HL-60/S4 treated with retinoic acid at 250 ng/mL for 4 days and 3 days (cell line): ENCODE data around the gene ADM5.
"Not testable (repeated sequence)": the region's sequence is repeated elsewhere in the genome, so short reads cannot be mapped to it uniquely, and the experiment has no call there.

Experiments used
- in situ Hi-C: fragments of 300-500 bp; cut with MboI; formaldehyde crosslinking; loops from 2 replicates; pipeline ENCODE4 v1.7.0; 2022; ENCODE audit warnings: low sequenced_read_pairs

ADM5 gene

DNA sequence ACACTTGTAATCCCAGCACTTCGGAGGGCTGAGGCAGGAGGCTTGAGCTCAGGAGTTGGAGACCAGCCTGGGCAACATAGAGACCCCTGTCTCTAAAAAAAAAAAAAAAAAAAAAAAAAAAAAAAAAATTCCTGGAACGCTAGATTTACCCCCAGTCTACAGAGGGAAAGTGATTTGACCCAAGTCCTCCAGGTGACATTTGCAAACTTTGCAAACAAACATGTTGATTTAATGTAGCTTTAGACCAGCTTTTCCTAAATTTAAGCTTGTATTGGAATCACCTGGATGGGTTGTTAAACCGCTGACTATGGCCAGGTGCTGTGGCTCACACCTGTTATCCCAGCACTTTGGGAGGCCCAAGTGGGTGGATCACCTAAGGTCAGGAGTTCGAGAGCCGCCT, 10.0 kb downstream of the ADM5 start:
- in situ Hi-C loops = no loop called here

DNA sequence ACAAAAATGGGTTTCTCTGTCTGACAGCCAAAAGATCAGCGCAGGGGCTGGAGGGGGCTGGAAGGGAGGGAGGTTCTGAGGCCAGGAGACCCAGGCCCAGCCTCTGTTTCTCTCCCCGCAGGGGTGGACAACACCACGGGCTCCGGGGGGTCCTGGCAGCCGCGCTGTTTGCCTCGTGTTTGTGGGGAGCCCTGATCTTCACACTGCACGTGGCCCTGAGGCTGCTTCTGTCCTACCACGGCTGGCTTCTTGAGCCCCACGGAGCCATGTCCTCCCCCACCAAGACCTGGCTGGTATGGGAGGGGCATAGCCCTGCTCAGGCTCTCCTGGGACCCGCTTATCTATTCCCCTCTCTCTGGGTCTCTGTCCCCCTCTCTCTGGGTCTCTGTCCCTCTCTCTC, 11.2 kb downstream of the ADM5 start:
- in situ Hi-C loops = no loop called here

DNA sequence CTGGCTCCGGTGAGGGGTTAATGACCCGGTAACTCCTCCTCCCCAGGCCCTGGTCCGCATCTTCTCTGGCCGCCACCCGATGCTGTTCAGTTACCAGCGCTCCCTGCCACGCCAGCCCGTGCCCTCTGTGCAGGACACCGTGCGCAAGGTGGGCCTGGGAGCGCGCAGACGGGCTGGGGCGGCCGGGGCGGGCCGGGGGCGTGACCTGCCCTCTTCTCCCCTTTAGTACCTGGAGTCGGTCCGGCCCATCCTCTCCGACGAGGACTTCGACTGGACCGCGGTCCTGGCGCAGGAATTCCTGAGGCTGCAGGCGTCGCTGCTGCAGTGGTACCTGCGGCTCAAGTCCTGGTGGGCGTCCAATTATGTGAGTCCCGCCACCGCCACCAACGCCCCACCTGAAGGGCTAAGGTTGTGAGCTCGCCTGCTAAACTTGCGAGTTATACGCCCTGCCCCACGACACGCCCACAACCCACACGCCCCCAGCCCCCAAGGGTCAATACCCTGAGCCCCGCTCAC, 11.9 kb downstream of the ADM5 start:
- in situ Hi-C loops = no loop called here

DNA sequence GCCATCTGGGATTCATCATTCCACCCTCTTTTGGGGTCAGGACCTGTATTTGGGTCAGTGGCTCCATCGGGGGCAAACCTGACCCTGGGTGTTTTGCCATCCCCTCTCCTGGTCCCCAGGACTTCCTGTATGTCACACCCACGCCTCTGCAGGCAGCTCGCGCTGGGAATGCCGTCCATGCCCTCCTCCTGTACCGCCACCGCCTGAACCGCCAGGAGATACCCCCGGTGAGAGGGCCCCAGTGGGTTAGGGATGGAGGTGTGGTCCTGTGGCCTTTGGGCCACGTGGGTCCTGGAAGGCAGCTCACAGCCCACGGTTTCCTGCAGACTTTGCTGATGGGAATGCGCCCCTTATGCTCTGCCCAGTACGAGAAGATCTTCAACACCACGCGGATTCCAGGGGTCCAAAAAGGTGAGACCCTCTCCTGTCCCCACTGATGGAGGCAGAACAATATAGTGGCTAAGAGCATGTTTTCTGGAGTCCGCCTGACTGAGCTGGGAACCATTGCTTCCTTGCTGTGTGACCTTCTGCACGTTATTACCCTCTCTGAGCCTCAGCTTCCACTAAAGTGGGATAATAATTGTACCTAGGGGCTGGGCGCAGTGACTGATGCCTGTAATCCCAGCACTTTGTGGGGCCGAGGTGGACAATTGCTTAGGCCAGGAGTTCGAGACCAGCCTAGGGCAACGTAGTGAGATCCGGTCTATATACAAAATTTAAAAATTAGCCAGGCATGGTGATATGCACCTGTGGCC, 15.7 kb downstream of the ADM5 start:
- in situ Hi-C loops = no loop called here

DNA sequence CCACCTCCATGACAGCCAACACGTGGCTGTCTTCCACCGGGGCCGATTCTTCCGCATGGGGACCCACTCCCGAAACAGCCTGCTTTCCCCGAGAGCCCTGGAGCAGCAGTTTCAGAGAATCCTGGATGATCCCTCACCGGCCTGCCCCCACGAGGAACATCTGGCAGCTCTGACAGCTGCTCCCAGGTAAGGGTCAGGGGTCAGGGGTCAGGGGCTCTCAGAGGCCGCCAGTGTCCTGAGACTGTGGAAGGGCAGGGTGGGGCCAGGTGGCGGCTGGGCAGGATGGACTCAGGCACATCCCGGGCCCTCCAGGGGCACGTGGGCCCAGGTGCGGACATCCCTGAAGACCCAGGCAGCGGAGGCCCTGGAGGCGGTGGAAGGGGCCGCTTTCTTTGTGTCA, 16.5 kb downstream of the ADM5 start:
- in situ Hi-C loops = no loop called here

DNA sequence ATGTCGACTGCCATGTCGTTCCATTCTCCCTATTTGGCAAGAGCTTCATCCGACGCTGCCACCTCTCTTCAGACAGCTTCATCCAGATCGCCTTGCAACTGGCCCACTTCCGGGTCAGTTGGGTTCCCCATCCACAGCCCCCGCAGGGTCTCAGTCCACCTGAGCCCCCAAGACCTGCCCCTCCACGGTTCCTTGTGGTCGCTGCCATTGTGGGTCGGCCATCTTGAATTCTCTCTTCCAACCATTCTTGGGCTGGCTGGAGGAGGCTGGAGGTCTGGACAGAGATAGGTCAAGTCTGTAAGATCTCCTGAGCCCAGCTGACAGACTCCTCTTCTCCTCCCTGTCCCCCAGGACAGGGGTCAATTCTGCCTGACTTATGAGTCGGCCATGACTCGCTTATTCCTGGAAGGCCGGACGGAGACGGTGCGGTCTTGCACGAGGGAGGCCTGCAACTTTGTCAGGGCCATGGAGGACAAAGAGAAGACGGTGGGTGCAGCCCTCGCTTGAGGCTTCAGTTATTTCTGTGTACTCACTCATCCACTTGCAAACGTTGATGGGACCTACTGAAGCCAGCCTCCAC, 21.1 kb downstream of the ADM5 start:
- in situ Hi-C loops = no loop called here

DNA sequence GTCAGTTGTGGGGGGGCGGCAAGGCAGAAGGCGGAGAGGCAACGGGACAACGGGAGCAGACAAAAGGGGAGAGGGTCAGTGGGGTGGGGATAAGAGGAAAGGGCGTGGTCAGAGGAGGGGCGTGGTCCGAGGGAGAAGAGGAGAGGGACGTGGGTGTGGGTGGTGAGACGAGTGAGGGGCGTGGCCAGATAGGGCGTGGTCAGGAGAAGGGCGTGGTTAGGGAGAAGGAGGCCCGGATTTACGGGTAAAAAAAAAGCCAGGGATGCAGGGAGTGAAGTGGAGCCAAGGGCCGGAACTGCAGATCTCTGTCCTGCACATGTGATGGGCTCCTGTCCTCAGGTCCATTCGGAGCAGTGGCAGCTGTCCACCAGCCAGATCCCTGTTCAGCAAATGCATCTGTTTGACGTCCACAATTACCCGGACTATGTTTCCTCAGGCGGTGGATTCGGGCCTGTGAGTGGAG, 23.0 kb downstream of the ADM5 start:
- in situ Hi-C loops = no loop called here

DNA sequence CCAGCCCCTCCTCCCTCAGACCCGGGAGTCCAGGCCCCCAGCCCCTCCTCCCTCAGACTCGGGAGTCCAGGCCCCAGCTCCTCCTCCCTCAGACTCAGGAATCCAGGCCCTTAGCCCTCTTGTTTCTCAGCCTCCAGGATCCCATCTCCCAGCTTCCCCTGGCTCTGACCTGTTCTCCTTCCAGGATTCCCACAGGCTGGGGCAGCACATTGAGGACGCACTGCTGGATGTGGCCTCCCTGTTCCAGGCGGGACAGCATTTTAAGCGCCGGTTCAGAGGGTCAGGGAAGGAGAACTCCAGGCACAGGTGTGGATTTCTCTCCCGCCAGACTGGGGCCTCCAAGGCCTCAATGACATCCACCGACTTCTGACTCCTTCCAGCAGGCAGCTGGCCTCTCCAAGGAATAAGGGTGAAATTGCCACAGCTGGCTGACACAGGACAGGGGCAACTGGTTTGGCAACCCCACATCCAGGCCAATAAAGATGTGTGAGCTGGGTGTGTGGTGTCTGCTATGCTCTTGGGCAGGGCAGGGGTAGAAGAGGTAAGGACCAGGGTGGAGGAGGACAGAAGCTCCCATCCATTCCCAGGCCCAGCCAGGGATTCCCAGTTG, 23.9 kb downstream of the ADM5 start:
- in situ Hi-C loops = no loop called here

DNA sequence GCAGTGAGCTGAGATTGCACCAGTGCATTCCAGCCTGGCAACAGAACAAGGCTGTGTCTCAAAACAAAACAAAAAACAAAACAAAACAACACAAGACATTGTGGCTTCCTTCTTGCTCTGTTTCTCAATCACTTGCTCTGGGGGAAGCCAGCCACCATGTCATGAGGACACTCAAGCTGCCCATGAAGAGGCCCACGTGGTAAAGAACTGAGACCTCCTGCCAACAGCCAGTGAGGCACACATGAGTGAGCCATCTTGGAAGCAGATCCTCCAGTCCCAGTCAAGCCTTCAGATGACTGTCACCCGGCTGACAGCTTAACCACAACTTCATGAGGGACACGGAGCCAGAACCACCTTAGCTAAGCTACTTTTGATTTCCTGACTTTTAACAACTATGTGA, 26.8 kb downstream of the ADM5 start:
- in situ Hi-C loops = no loop called here

DNA sequence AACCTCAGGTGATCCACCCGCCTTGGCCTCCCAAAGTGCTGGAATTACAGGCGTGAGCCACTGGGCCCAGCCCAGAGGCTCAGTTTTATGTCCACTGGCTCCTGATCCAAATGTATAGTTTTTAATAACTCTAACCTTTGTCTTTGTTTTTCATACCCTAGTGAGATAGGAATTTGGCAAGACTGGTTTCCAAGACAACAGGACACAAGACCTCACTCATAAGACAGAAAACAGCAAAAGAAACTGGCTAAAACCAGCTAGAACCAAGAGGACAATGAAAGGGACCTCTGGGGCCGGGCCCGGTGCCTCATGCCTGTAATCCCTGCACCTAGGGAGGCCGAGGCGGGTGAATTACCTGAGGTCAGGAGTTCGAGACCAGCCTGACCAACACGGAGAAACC, 29.1 kb downstream of the ADM5 start:
- in situ Hi-C loops = no loop called here

DNA sequence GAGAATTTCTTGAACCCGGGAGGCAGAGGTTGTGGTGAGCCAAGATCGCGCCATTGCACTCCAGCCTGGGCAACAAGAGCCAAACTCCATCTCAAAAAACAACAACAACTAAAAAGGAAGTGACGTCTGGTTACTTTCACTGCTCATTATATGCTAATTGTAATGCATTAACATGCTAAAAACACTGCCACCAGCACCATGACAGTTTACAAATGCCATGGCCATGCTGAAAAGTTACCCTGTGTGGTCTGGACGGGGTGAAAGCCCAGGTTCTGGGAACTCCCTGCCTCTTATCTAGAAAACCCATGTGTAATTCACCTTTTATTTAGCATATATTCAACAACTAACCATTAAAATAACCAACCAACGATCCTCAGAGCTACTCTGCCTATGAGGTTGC, 29.6 kb downstream of the ADM5 start:
- in situ Hi-C loops = no loop called here

DNA sequence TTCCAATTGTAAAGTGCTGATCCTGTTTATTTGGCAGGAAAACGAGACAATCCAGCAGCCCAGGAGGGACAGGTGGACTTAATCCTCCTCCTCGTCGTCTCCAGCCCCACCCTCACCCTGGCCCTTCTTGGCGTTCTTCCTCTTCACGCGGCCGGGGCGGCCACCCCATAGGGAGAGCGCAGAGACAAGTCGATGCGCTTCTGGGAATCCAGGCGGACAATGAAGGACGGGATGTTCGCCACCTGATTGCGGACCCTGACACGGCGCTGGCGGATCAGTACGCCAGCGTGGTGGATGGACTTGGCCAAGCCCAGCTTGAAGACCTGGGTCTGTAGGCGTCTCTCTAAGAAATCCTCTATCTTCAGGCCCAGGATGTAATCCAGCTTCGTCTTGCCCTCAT, 30.0 kb downstream of the ADM5 start:
- in situ Hi-C loops = not testable (repeated sequence)

DNA sequence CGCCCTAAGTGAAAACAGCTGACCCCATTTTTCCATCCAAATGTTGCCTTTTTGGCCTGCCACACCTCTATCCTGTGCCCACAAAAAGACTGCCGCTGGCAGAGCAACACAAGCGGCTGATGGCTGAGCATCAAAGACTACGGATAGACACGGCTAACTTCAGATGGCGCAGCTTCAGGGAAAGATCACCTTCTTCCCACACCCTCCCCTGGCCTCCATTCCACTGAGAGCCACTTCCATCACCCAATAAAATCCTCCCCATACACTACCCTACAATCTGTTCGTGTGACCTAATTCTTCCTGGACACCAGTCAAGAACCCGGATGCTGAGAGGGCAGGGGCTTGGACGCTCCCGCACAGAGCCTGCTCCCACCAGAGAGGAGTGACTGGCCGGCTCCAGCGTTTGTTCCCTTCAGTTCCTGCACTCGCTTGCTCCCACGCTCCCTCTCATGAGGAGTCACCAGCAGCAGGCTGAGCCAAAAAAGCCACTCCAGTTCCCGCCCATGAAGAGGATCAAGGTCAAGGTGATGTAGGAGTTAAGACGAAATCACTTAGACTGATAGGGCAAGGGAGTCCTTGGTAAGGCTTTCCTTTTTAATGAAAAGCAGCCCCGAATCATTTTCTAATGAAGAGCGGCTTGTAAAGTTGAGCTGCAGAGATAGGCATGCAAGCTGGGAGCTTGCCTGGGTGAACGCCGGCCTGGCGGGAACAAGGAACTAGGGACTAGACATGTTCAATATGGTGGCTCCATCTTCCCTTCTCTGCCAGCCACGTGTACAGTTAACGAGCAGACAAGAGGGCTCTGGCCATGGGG, 38.0 kb downstream of the ADM5 start:
- in situ Hi-C loops = no loop called here

DNA sequence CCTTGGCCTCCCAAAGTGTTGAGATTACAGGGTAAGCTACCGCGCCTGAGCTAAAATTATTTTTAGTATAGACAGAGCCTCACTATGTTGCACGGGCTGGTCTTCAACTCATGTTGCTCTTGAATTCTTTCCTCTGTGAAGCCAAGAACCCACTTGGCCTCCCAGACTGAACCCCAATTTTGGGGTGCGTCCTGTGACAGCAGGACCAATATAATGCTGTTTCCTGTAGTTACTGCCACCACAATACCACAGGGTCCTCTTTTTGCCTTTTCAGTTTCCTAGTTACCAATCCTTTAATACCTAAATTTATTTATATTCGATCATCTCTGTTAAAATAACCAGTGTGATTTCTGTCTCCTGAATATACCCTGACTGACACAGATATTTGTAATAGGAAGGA, 40.8 kb downstream of the ADM5 start:
- in situ Hi-C loops = no loop called here

DNA sequence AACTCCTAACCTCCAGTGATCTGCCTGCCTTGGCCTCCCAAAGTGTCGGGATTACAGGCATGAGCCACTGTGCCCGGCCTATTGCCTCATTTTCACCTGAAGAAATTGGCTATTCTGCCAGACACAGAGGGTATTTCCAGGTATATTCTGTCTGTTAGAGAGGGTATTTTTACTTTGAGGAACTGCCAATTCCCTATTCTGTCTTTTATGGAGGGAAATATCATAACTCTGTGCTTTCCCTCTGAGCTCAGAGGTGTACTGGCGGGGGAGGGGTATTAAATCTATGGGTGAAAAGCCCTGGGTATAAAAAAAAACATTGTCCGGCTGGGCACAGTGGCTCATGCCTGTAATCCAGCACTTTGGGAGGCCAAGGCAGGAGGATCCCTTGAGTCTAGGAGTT, 48.9 kb downstream of the ADM5 start:
- in situ Hi-C loops = no loop called here

DNA sequence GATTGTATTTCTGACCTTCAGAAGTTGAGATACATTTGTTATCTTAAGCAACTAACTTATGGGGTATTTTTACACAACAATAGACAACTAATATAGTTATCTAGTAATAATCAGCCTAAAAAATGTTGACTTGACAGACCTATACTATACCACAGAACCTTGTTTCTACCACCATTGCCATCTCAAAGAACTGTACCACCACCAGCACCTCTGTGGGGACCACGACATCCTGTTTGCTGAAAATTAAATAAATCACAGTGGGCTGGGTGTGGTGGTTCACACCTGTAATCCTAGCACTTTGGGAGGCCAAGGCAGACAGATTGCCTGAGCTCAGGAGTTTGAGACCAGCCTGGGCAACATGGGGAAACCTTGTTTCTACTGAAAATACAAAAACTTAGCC, 49.7 kb downstream of the ADM5 start:
- in situ Hi-C loops = no loop called here

DNA sequence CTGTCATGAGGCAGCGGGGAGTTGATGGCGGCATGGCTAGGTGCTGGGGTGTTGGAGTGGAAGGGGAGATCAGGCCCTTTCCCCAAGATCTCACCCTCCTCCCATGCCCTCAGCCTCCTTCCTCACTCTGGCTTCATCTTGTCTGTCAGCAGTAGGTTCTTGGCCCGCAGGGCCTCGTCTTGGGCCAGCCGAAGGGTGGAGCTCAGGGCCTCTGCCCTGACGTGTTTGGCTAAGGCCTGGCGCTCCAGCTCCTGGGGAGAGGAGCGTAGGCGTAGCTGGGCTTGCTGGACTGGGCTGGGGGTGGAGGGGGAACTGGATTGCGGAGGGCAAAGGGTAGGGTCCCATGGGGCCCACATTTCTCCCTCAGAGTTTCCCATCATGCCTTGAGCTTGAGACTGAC, 50.5 kb downstream of the ADM5 start:
- in situ Hi-C loops = no loop called here
